Natural killer cell treated with Interleukin-12 subunit alpha and Interleukin-12 subunit beta and Interleukin-15 and Interleukin-18, amount 100 ng/mL, for 72 hours (primary cell): ENCODE data around the gene MACROD2. TPM values are rescaled to one million over a fixed set of nuclear protein-coding genes. Genes with fewer than 3 reads are reported as not detected.

Experiments used
- ATAC-seq, 2 donors: fragments of 150-1000 bp; cut with Tn5 transposase in 1 of 2; sonication (Bioruptor Pico), chemical (Tn5 transposase) in 1 of 2; 2 replicates each; pipeline ENCODE4 v1.10.0; 2021
- DNase-seq: peaks from one replicate; pipeline ENCODE4 v3.0.0; 2022; ENCODE audit warnings: low spot score
- H3K27ac Mint-ChIP-seq, 2 donors: 1 replicate in 1 of 2; 2 replicates in 1 of 2; pipeline ENCODE4 v1.8.0; 2022; ENCODE audit warnings: mixed read lengths in 2 of 2, mild to moderate bottlenecking in 1 of 2, moderate library complexity in 1 of 2
- H3K27me3 Mint-ChIP-seq, 2 donors: 1 replicate in 1 of 2; 2 replicates in 1 of 2; pipeline ENCODE4 v1.8.0; 2022; ENCODE audit warnings: mixed read lengths in 2 of 2
- H3K36me3 Mint-ChIP-seq: one replicate; pipeline ENCODE4 v1.8.0; 2022; ENCODE audit warnings: mixed read lengths
- H3K4me1 Mint-ChIP-seq, 2 donors: 1 replicate in 1 of 2; 2 replicates in 1 of 2; pipeline ENCODE4 v1.8.0; 2022; ENCODE audit warnings: low read depth in 2 of 2, mixed read lengths in 2 of 2, mild to moderate bottlenecking in 1 of 2
- H3K4me3 Mint-ChIP-seq: one replicate; pipeline ENCODE4 v1.8.0; 2022; ENCODE audit warnings: mixed read lengths
- H3K9me3 Mint-ChIP-seq: 2 replicates; pipeline ENCODE4 v1.8.0; 2022; ENCODE audit warnings: mixed read lengths
- total RNA-seq, 2 donors: library from RNA; stranded (reverse); gene quantifications; one replicate each; pipeline ENCODE4 v1.2.3, GENCODE V29; 2022

MACROD2 gene
- total RNA-seq, 2 donors from 2014 or later, result not detected

GRCh38 chr20:15319439-15319838, 1324.1 kb downstream of the MACROD2 start:
- no peak for DNase-seq
- Mint-ChIP-seq H3K4me1 (no peaks in the 10 kb centered on the region), H3K9me3 (peaks cover 7% of the 10 kb centered on the region), H3K27me3 (no peaks in the 10 kb centered on the region), H3K36me3 (peaks cover 9% of the 10 kb centered on the region), H3K4me3 (no peak overlapping the region), H3K27ac (no peak overlapping the region)
- no peak for ATAC-seq

GRCh38 chr20:15320941-15321340, 1325.6 kb downstream of the MACROD2 start:
- H3K27me3 Mint-ChIP-seq, result no peaks in the 10 kb centered on the region
- ATAC-seq (no peak), DNase-seq (no peak)
- no peaks in the 10 kb centered on the region for H3K4me1 Mint-ChIP-seq
- no peak overlapping the region for H3K27ac Mint-ChIP-seq
- H3K4me3 Mint-ChIP-seq, result no peak overlapping the region
- no peaks in the 10 kb centered on the region for H3K36me3 Mint-ChIP-seq
- H3K9me3 Mint-ChIP-seq, result peaks cover 4% of the 10 kb centered on the region

- H3K4me1 Mint-ChIP-seq, result no peaks in the 10 kb centered on the region
- DNase-seq, result no peak
- H3K27ac Mint-ChIP-seq, result no peak overlapping the region
- no peaks in the 10 kb centered on the region for H3K36me3 Mint-ChIP-seq
- no peak for ATAC-seq
- H3K27me3 Mint-ChIP-seq, result no peaks in the 10 kb centered on the region
- no peak overlapping the region for H3K4me3 Mint-ChIP-seq
- peaks cover 10% of the 10 kb centered on the region for H3K9me3 Mint-ChIP-seq
Measured at GRCh38 chr20:15327123-15327522, 1331.8 kb downstream of the MACROD2 start.

DNA sequence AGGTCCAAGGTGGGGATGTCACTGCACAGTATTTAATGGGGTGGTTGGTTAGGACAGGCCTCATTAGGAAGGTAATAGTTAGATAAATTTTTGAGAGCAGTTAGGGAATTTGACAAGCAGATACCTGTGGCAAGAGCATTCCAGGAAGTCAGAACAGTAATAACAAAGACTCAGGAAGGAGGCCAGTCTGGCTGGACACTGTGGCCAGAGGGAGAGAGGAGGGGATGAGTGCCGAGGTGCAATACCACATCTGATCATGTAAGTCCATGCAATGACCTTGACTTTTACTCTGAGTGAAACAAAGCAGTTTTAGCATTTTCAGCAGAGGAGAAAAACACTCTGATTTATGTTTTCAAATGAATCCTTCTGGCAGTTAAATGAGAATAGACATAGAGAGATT, 1332.8 kb downstream of the MACROD2 start:
- ATAC-seq (no peak), DNase-seq (no peak)
- H3K4me1 Mint-ChIP-seq, result no peaks in the 10 kb centered on the region
- H3K36me3 Mint-ChIP-seq, result no peaks in the 10 kb centered on the region
- H3K27ac Mint-ChIP-seq, result no peak overlapping the region
- no peaks in the 10 kb centered on the region for H3K27me3 Mint-ChIP-seq
- H3K9me3 Mint-ChIP-seq, result peaks cover 10% of the 10 kb centered on the region
- H3K4me3 Mint-ChIP-seq, result no peak overlapping the region

- Mint-ChIP-seq H3K9me3 (peaks cover 8% of the 10 kb centered on the region), H3K4me3 (no peak overlapping the region), H3K27me3 (no peaks in the 10 kb centered on the region), H3K36me3 (no peaks in the 10 kb centered on the region), H3K4me1 (no peaks in the 10 kb centered on the region), H3K27ac (no peak overlapping the region)
- no peak for DNase-seq
- ATAC-seq, result no peak
Measured at GRCh38 chr20:15332711-15333160, 1337.4 kb downstream of the MACROD2 start.

- no peak overlapping the region for H3K4me3 Mint-ChIP-seq
- H3K27ac Mint-ChIP-seq, result no peak overlapping the region
- H3K27me3 Mint-ChIP-seq, result no peaks in the 10 kb centered on the region
- no peaks in the 10 kb centered on the region for H3K36me3 Mint-ChIP-seq
- DNase-seq (no peak), ATAC-seq (no peak)
- no peaks in the 10 kb centered on the region for H3K4me1 Mint-ChIP-seq
- H3K9me3 Mint-ChIP-seq, result peaks cover 8% of the 10 kb centered on the region
Measured at GRCh38 chr20:15333170-15333569, 1337.9 kb downstream of the MACROD2 start.

GRCh38 chr20:15336011-15336410, 1340.7 kb downstream of the MACROD2 start:
- Mint-ChIP-seq H3K27me3 (no peaks in the 10 kb centered on the region), H3K27ac (no peak overlapping the region), H3K4me3 (no peak overlapping the region), H3K4me1 (no peaks in the 10 kb centered on the region), H3K9me3 (peaks cover 8% of the 10 kb centered on the region), H3K36me3 (peaks cover 4% of the 10 kb centered on the region)
- DNase-seq, result no peak
- no peak for ATAC-seq

- Mint-ChIP-seq H3K36me3 (peaks cover 4% of the 10 kb centered on the region), H3K4me3 (no peak overlapping the region), H3K9me3 (peaks cover 8% of the 10 kb centered on the region), H3K27ac (no peak overlapping the region), H3K27me3 (no peaks in the 10 kb centered on the region), H3K4me1 (no peaks in the 10 kb centered on the region)
- ATAC-seq (no peak), DNase-seq (no peak)
Measured at GRCh38 chr20:15336536-15336935, 1341.2 kb downstream of the MACROD2 start.

GRCh38 chr20:15339264-15339663, 1343.9 kb downstream of the MACROD2 start:
- Mint-ChIP-seq H3K4me1 (no peaks in the 10 kb centered on the region), H3K27me3 (no peaks in the 10 kb centered on the region), H3K36me3 (peaks cover 4% of the 10 kb centered on the region), H3K27ac (no peak overlapping the region), H3K9me3 (peaks cover 8% of the 10 kb centered on the region), H3K4me3 (no peak overlapping the region)
- ATAC-seq (no peak), DNase-seq (no peak)

- H3K4me3 Mint-ChIP-seq, result no peak overlapping the region
- no peak for ATAC-seq
- peaks cover 2% of the 10 kb centered on the region for H3K9me3 Mint-ChIP-seq
- H3K4me1 Mint-ChIP-seq, result no peaks in the 10 kb centered on the region
- no peak overlapping the region for H3K27ac Mint-ChIP-seq
- DNase-seq, result no peak
- H3K36me3 Mint-ChIP-seq, result peaks cover 4% of the 10 kb centered on the region
- H3K27me3 Mint-ChIP-seq, result no peaks in the 10 kb centered on the region
Measured at GRCh38 chr20:15342991-15343523, 1347.7 kb downstream of the MACROD2 start.

- peaks cover 12% of the 10 kb centered on the region for H3K36me3 Mint-ChIP-seq
- H3K4me1 Mint-ChIP-seq, result no peaks in the 10 kb centered on the region
- no peak for ATAC-seq
- DNase-seq, result no peak
- H3K9me3 Mint-ChIP-seq, result peaks cover 6% of the 10 kb centered on the region
- H3K4me3 Mint-ChIP-seq, result no peak overlapping the region
- H3K27ac Mint-ChIP-seq, result no peak overlapping the region
- no peaks in the 10 kb centered on the region for H3K27me3 Mint-ChIP-seq
Measured at GRCh38 chr20:15345287-15345686, 1350.0 kb downstream of the MACROD2 start.

GRCh38 chr20:15346657-15347280, 1351.5 kb downstream of the MACROD2 start:
- no peak overlapping the region for H3K4me3 Mint-ChIP-seq
- no peaks in the 10 kb centered on the region for H3K4me1 Mint-ChIP-seq

DNA sequence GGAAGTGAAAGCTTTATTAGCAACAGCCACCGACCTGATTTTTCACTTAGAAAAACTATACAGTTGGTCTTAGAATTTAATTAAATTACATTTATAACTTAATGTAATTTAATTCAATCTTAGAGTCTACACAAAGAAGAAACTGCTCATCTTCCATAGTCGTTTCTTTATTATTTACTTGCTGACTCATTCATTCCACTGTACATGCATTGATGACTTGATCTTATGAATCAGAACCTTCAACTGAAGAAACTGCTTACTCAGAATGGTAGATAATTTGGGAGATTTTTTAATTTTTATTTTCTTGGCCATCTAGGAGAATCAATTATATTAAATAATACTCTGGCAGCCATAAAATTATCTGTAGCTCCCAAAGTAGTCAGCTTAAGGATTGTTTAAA, 1363.7 kb downstream of the MACROD2 start:
- ATAC-seq, result no peak
- H3K27me3 Mint-ChIP-seq, result no peaks in the 10 kb centered on the region
- H3K9me3 Mint-ChIP-seq, result peaks cover 4% of the 10 kb centered on the region
- no peaks in the 10 kb centered on the region for H3K36me3 Mint-ChIP-seq
- no peak for DNase-seq
- H3K4me3 Mint-ChIP-seq, result no peak overlapping the region
- no peak overlapping the region for H3K27ac Mint-ChIP-seq
- no peaks in the 10 kb centered on the region for H3K4me1 Mint-ChIP-seq

More at GRCh38 chr20:15346657-15347280, 1351.5 kb downstream of the MACROD2 start:
- DNase-seq (no peak), ATAC-seq (no peak)
- Mint-ChIP-seq H3K9me3 (peaks cover 6% of the 10 kb centered on the region), H3K36me3 (peaks cover 9% of the 10 kb centered on the region), H3K27ac (no peak overlapping the region), H3K27me3 (no peaks in the 10 kb centered on the region)

GRCh38 chr20:15362849-15363248, 1367.5 kb downstream of the MACROD2 start:
- Mint-ChIP-seq H3K36me3 (peaks cover 5% of the 10 kb centered on the region), H3K27ac (no peak overlapping the region), H3K4me1 (no peaks in the 10 kb centered on the region), H3K27me3 (no peaks in the 10 kb centered on the region), H3K9me3 (peaks cover 7% of the 10 kb centered on the region), H3K4me3 (no peak overlapping the region)
- DNase-seq (no peak), ATAC-seq (no peak)

GRCh38 chr20:15364781-15365180, 1369.5 kb downstream of the MACROD2 start:
- Mint-ChIP-seq H3K27me3 (no peaks in the 10 kb centered on the region), H3K9me3 (peaks cover 7% of the 10 kb centered on the region), H3K27ac (no peak overlapping the region), H3K4me1 (no peaks in the 10 kb centered on the region), H3K36me3 (peaks cover 5% of the 10 kb centered on the region), H3K4me3 (no peak overlapping the region)
- no peak for DNase-seq
- no peak for ATAC-seq
